K562 (cell line): ENCODE measurements around the gene PHF21A. TPM values are rescaled to one million over a fixed set of nuclear protein-coding genes. Genes with fewer than 3 reads are reported as not detected.
A peak's percentile ranks its signal among the peaks of the same experiment; 100 is the strongest.

Source experiments
- ATAC-seq: fragments of 200-7000 bp; cut with Tn5 transposase; 3 replicates; pipeline ENCODE4 v1.9.1; 2020; ENCODE audit warnings: moderate library complexity
- BruUV-seq: library from RNA; stranded (reverse); fragments of 400-500 nt; replicated peaks from 2 replicates; lab custom pipeline; 2021; lab: Mats Ljungman, UMichigan
- CTCF ChIA-PET: fragments of 300-600 bp; formaldehyde crosslinking; extraction: SDS; loops from one replicate; lab custom pipeline; 2021; ENCODE audit warnings: low intra/inter-chr PET ratio; lab: Yijun Ruan, JAX
- POLR2A ChIA-PET: fragments of 300-600, 350-650 bp; sonication (Branson Sonifier 250); formaldehyde crosslinking; extraction: SDS; loops from one replicate; lab custom pipeline; 2021; ENCODE audit warnings: antibody characterized with exemption, inconsistent platforms; lab: Yijun Ruan, JAX
- DNase-seq, 4 experiments: peaks; one replicate each; pipeline versions ENCODE4 v3.0.0 to v3.0.0-alpha.2; 2011 to 2018; ENCODE audit warnings: low spot score in 3 of 4, mixed read lengths in 3 of 4; ENCODE audit errors: extremely low read depth in 1 of 4
- FAIRE-seq: peaks from 2 replicates; lab custom pipeline; 2011; peaks lifted over from hg19 to GRCh38; lab: Jason Lieb, UNC
- H2AFZ ChIP-seq: 2 replicates; pipeline ENCODE4 v1.6.0; 2011; ENCODE audit warnings: low read depth, low read length, control low read depth, inconsistent platforms
- H3K27ac ChIP-seq: fragments of 200-600 bp; 3 replicates; pipeline ENCODE4 v1.8.0; 2011; ENCODE audit warnings: low read depth, mild to moderate bottlenecking, control low read depth, inconsistent platforms, low read length, moderate library complexity, mixed read lengths; ENCODE audit errors: extremely low read depth
- H3K27me3 ChIP-seq, 2 experiments: fragments of 300-600 bp in 1 of 2; 2 replicates in 1 of 2; 3 replicates in 1 of 2; pipeline versions ENCODE4 v1.6.0 to v1.8.0; 2011; ENCODE audit warnings: inconsistent platforms in 2 of 2, low read length in 2 of 2, mild to moderate bottlenecking in 1 of 2, mixed read lengths in 1 of 2, moderate library complexity in 1 of 2; ENCODE audit not compliant: control insufficient read depth in 2 of 2, insufficient read depth in 2 of 2
- H3K36me3 ChIP-seq: fragments of 300-600 bp; 3 replicates; pipeline ENCODE4 v1.8.0; 2011; ENCODE audit warnings: mild to moderate bottlenecking, low read length, inconsistent platforms; ENCODE audit not compliant: control insufficient read depth, insufficient read depth
- H3K4me1 ChIP-seq, 2 experiments: fragments of 200-600 bp in 1 of 2; replicated peaks in 1 of 2; 2 replicates in 1 of 2; 3 replicates in 1 of 2; pipeline versions ENCODE4 v1.5.1 to v1.8.0; 2011; ENCODE audit warnings: inconsistent platforms in 2 of 2, low read length in 2 of 2, mild to moderate bottlenecking in 1 of 2, mixed read lengths in 1 of 2, moderate library complexity in 1 of 2; ENCODE audit not compliant: control insufficient read depth in 2 of 2, insufficient read depth in 2 of 2
- H3K4me2 ChIP-seq: 2 replicates; pipeline ENCODE4 v1.6.1; 2011; ENCODE audit warnings: low read length, control low read depth, inconsistent platforms, mixed read lengths; ENCODE audit not compliant: insufficient read depth
- H3K4me3 ChIP-seq: fragments of 200-600 bp; sonication (generic), shearing (Covaris generic); 2 replicates; pipeline ENCODE4 v1.5.1; 2016; ENCODE audit warnings: control low read depth, inconsistent platforms
- H3K79me2 ChIP-seq: fragments of 200-600 bp; 3 replicates; pipeline ENCODE4 v1.8.0; 2011; ENCODE audit warnings: low read length, inconsistent platforms; ENCODE audit not compliant: control insufficient read depth, insufficient read depth
- H3K9ac ChIP-seq, 2 experiments: 2 replicates each; pipeline versions ENCODE4 v1.6.0 to v1.6.1; 2011; ENCODE audit warnings: low read depth in 2 of 2, low read length in 2 of 2, control low read depth in 1 of 2, inconsistent platforms in 1 of 2, mild to moderate bottlenecking in 1 of 2, mixed read lengths in 1 of 2; ENCODE audit not compliant: insufficient read depth in 1 of 2
- H3K9me1 ChIP-seq: one replicate; pipeline ENCODE4 v1.6.0; 2011; ENCODE audit warnings: inconsistent platforms, mild to moderate bottlenecking, low read length, moderate library complexity; ENCODE audit not compliant: control insufficient read depth, insufficient read depth
- H3K9me3 ChIP-seq: replicated peaks from 2 replicates; pipeline ENCODE4 v1.5.1; 2011; ENCODE audit warnings: low read depth, low read length, inconsistent platforms; ENCODE audit not compliant: control insufficient read depth, insufficient read depth
- H4K20me1 ChIP-seq: replicated peaks from 2 replicates; pipeline ENCODE4 v1.6.1; 2011; ENCODE audit warnings: low read length, inconsistent platforms, mixed read lengths; ENCODE audit not compliant: control insufficient read depth, insufficient read depth
- BRF2 ChIP-seq: IDR thresholded peaks from 3 replicates; pipeline ENCODE4 v1.6.1; 2011; ENCODE audit warnings: borderline replicate concordance, mild to moderate bottlenecking; ENCODE audit not compliant: insufficient read length, insufficient read depth
- C11orf30 ChIP-seq: fragments of 450-650 bp; IDR thresholded peaks from 2 replicates; pipeline ENCODE4 v1.6.1; 2016; ENCODE audit warnings: low read depth, mild to moderate bottlenecking
- CEBPB ChIP-seq: fragments of 450-650 bp; IDR thresholded peaks from 2 replicates; pipeline ENCODE4 v1.6.1; 2016; ENCODE audit warnings: missing genetic modification characterization, missing compliant biosample characterization
- FOXJ2 ChIP-seq: fragments of 200-800 bp; sonication (Bioruptor generic); IDR thresholded peaks from 2 replicates; pipeline ENCODE4 v1.6.1; 2016; ENCODE audit warnings: missing genetic modification characterization, missing compliant biosample characterization
- MAFF ChIP-seq: IDR thresholded peaks from 2 replicates; pipeline ENCODE4 v1.6.1; 2012; ENCODE audit warnings: low read length, improper control_type of control experiment
- MAFG ChIP-seq: fragments of 450-650 bp; conservative IDR thresholded peaks from 2 replicates; pipeline ENCODE4 v1.6.1; 2016; ENCODE audit warnings: missing genetic modification characterization, missing compliant biosample characterization
- MED1 ChIP-seq: sonication (generic); formaldehyde crosslinking; IDR thresholded peaks from 2 replicates; pipeline ENCODE4 v1.8.1; 2023; ENCODE audit warnings: missing genetic modification reagents, borderline replicate concordance
- NELFE ChIP-seq: IDR thresholded peaks from 2 replicates; pipeline ENCODE4 v1.6.1; 2011; ENCODE audit warnings: mild to moderate bottlenecking; ENCODE audit not compliant: insufficient read depth, insufficient read length
- ZKSCAN3 ChIP-seq: fragments of 250-450 bp; sonication (Bioruptor Pico); IDR thresholded peaks from 2 replicates; pipeline ENCODE4 v1.4.0; 2020
- ZNF316 ChIP-seq: fragments of 450-650 bp; IDR thresholded peaks from 2 replicates; pipeline ENCODE4 v1.6.1; 2016
- WGBS: fragments of 100-300 bp; shearing (Covaris generic); methylation state at CpG from one replicate; pipeline ENCODE4 v1.1.6; 2016; ENCODE audit warnings: low coverage, mixed read lengths; ENCODE audit not compliant: insufficient coverage; ENCODE audit errors: missing lambda C conversion rate; 5-methylcytosine and 5-hydroxymethylcytosine counted together
- in situ Hi-C: fragments of 300-500 bp; cut with MboI; formaldehyde crosslinking; loops from 4 replicates; pipeline ENCODE4 v1.15.0; 2018; ENCODE audit warnings: inconsistent platforms, mixed read lengths
- intact Hi-C: fragments of 100-400 bp; cut with micrococcal nuclease; formaldehyde crosslinking; loops from 2 replicates; pipeline ENCODE4 v1.14.2; 2022
- polyA plus RNA-seq, 8 experiments: library from polyadenylated mRNA; depleted of rRNA in 4 of 8; stranded (reverse) in 5 of 8; unstranded in 3 of 8; fragments of >200 nt; fragmentation: Nextera tagmentation in 2 of 8; fragmentation: Illumina TruSeq in 1 of 8; extraction: Ambion mirVana in 2 of 8; extraction: Trizol in 1 of 8; gene quantifications; 2 replicates each; pipeline versions ENCODE4 v1.2.1 to v1.2.3, GENCODE V29; 2011 to 2014; ENCODE audit warnings: inconsistent platforms in 1 of 8, missing spikeins in 1 of 8
- total RNA-seq, 7 experiments: library from RNA; depleted of rRNA in 6 of 7; stranded (reverse); fragments of >200 nt in 6 of 7; fragmentation: Illumina TruSeq in 2 of 7; extraction: Trizol in 2 of 7; gene quantifications; 2 replicates each; pipeline versions ENCODE4 v1.2.1 to v1.2.3, GENCODE V29; 2011 to 2021; ENCODE audit warnings: low replicate concordance in 1 of 7

The PHF21A gene
- total and polyA plus RNA-seq, 9 of the 15 experiments (the other 6 are each of a cell fraction or from before 2014, with no cell fraction given) = 1.5 to 32.4 (median 10.7) TPM

GRCh38 chr11:46012185-46012584 lies 109.1 kb downstream of the PHF21A start:
- Histone ChIP-seq H3K9me1 (no peaks in the 10 kb centered on the region), H3K9ac (no peak overlapping the region), H3K27ac (no peak overlapping the region), H3K4me2 (no peak overlapping the region), H3K36me3 (no peaks in the 10 kb centered on the region), H3K27me3 (no peaks in the 10 kb centered on the region), H3K79me2 (0 out of 3 replicates have a peak, but pooled peaks cover 2% of the 10 kb centered on the region), H3K4me3 (no peak overlapping the region), H2AFZ (no peak overlapping the region), H3K9me3 (no peaks in the 10 kb centered on the region; the same call in 1 of the 2 replicates), H3K4me1 (peaks cover 0 to 20% of the 10 kb centered on the region in 2 experiments; a peak in 2 of 5 replicates), H4K20me1 (no peaks in the 10 kb centered on the region)
- BruUV-seq = no TSS peak
- POLR2A ChIA-PET = interaction anchor here (0.6 to 1.0 kb wide), 3 partner anchors 16 to 63 kb away, joined by 3 read pairs; no protein-coding TSS in a partner anchor
- DNase-seq = no peak
- intact Hi-C loops = no loop called here
- no peak for ATAC-seq
- CTCF ChIA-PET = interaction anchor here (0.6 kb wide), 1 partner anchor 614 kb away, joined by 3 read pairs; no protein-coding TSS in a partner anchor
- 63% methylated on average over 2 of the region's 2 CpGs for WGBS
- in situ Hi-C loops = no loop called here
- TF ChIP-seq MED1 (CRISPR knock-in tag) (no peak), CEBPB (tag) (peak; percentile 36; the same call in 1 of the 2 replicates)
- no peak for FAIRE-seq

GRCh38 chr11:46010100-46010499 lies 111.2 kb downstream of the PHF21A start:
- Histone ChIP-seq H3K27me3 (no peaks in the 10 kb centered on the region), H3K4me2 (no peak overlapping the region), H3K36me3 (no peaks in the 10 kb centered on the region), H2AFZ (no peak overlapping the region), H3K4me1 (peaks cover 0 to 19% of the 10 kb centered on the region in 2 experiments; a peak in 2 of 5 replicates), H3K9ac (no peak overlapping the region), H3K9me3 (no peaks in the 10 kb centered on the region), H4K20me1 (no peaks in the 10 kb centered on the region), H3K27ac (no peak overlapping the region), H3K4me3 (no peak overlapping the region), H3K79me2 (peaks cover 6% of the 10 kb centered on the region; the same call in 1 of the 3 replicates), H3K9me1 (no peaks in the 10 kb centered on the region)
- in situ Hi-C loops = no loop called here
- POLR2A ChIA-PET = interaction anchor here (1.4 to 1.5 kb wide), 2 partner anchors 9 to 14 kb away, joined by 4 to 6 read pairs; no protein-coding TSS in a partner anchor
- no TSS peak for BruUV-seq
- 0 out of 2 replicates have a peak, but pooled peaks have one; percentile 35 for TF ChIP-seq MAFG (tag)
- TF ChIP-seq FOXJ2 (tag) = no peak
- no peak for TF ChIP-seq BRF2
- peak; percentile 86 for TF ChIP-seq ZNF316
- TF ChIP-seq NELFE = no peak
- peak; percentile 70 for TF ChIP-seq C11orf30
- peak; percentile 18; the same call in 1 of the 2 replicates for TF ChIP-seq MAFF
- TF ChIP-seq ZKSCAN3 (CRISPR knock-in tag) = no peak
- no peak for ATAC-seq
- FAIRE-seq = no peak
- CTCF ChIA-PET = no interaction called here
- intact Hi-C loops = no loop called here
- 75% methylated on average over 1 of the region's 1 CpG for WGBS
- no peak for DNase-seq
